DMS114 treated with DMSO at 0.1 percent for 48 hours (cell line): ENCODE measurements around the gene SLC6A6.

Experiments used
- DNase-seq: peaks from one replicate; lab custom pipeline; 2025; ENCODE audit not compliant: unreplicated experiment; lab: John Stamatoyannopoulos, UW

Gene SLC6A6

GRCh38 chr3:14518432-14518802, 116.0 kb downstream of the SLC6A6 start:
- DNase-seq: no peak

- DNase-seq: no peak
Observed at GRCh38 chr3:14518893-14519292, 116.5 kb downstream of the SLC6A6 start.

DNA sequence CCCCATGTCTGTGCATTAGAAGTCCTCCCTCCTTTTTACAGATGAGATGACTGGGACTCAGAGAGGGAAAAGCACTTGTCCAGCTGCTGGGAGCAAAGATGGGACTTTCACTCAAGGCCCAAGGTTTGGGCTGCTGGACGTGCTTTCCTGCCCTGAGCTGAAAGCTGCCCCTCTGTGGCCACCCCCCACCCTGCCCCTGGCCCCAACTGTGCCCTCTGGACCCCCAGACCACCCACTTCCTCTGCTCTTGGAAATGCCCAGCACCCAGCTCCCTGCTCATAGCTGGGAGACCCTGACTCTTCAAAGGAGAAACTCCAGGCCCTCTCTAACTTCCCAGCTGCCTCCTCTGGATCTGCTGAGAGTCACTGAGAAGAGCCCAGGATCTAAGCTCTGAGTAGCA, 117.0 kb downstream of the SLC6A6 start:
- DNase-seq: no peak

DNA sequence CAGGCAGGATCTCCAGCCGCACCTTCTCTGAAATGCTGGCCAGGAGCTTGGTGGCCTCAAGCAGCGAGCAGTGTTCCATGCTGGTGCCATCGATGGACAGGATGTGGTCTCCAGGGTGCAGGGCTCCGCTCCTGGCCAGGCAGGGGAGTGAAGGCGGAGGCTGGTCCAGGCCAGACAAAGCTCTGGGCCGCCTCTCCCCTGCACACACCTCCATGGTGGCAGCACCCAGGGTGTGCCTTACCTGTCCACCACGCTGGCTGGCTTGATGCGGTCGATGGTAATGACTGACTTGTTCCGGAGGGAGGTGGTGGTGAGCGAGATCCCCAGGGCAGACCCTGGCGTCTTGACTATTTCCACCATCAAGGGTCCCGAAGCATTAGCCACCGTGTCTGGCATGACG, 117.7 kb downstream of the SLC6A6 start:
- no peak for DNase-seq

GRCh38 chr3:14520967-14521366, 118.6 kb downstream of the SLC6A6 start:
- no peak for DNase-seq

DNA sequence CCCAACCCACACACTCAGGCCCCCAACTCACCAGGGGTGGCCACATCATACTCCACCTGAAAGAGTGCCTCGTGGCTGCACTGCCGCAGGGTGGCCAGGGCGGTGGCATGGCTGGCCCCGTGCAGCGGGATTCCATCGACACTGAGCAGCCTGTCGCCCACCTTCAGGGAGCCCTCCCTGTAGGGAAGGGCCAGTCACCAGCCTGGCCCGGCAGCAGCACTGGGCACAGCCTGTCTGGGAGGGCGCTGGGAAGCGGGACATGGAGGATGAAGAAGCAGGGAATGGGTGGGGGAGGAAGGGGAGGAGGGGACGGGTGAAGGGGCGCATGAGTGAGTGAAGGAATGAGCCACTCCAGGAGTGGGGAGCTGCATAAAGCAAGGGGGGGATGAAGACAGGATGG, 119.2 kb downstream of the SLC6A6 start:
- DNase-seq: no peak

DNA sequence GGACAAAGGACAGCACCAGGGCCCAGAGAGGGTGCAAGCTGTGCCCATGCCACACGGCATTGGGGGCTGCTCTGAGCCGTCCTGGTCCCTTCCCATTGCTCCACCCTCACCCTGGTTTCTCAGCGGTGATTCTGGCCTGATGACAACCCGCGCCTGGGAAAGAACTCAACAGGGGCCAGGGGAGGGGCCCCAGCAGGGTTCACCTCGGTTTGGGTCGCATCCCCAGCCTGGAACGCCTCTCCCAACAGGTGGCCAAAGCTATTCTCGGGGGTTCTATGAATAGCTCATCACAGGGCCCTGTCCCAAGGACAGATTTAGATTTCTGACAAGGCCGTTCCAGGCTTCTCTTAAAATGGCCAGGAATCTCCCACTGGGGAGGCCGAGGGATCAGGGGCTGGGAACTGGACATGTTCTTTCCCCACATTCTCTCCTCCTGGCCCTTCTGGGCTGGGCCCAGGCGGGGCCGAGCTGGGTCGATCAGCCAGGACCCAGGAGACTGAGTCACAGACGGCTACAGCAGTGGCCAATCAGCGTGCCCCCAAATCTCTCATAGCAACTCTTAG, 119.8 kb downstream of the SLC6A6 start:
- no peak for DNase-seq

GRCh38 chr3:14522768-14523167, 120.4 kb downstream of the SLC6A6 start:
- no peak for DNase-seq

DNA sequence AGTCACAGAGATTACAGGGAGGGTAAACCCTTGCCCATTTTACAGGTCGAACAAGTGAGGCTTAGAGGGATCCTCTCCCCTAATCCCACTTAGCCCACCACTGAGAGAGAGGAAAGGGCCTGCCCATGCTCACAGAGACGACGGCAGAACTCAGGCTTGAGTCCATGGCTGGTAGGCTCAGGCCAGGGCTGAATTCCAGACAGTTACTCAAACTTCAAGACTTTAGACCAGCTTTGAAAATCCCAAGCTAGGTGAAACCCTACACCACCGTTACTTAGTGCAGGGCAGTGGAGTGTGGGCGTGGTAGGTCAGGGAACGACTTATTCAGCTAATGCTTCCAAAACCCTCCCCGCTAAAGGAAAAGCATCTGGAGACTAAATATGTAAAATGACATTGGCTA, 121.4 kb downstream of the SLC6A6 start:
- DNase-seq: no peak

DNA sequence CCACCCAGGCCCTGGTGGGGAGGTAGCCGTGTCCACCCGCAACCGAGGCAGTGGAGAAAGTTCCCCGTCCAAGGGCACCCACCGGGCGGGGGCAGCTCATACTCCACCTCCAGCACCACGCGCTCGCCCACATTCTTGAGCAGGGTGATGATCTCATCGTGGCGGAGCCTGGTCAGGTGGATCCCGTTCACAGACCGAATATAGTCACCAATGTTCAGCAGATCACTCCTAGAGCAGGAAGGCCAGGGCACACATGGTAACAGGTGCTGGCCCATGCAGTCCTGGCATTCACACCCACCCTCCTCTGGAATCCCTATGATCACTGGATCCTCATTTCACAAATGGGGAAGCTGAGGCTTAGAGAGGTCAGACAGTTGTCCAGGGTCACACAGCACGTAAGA, 121.9 kb downstream of the SLC6A6 start:
- no peak for DNase-seq

- no peak for DNase-seq
Observed at GRCh38 chr3:14524920-14525660, 122.7 kb downstream of the SLC6A6 start.

GRCh38 chr3:14525685-14526631, 123.6 kb downstream of the SLC6A6 start:
- DNase-seq: no peak

DNA sequence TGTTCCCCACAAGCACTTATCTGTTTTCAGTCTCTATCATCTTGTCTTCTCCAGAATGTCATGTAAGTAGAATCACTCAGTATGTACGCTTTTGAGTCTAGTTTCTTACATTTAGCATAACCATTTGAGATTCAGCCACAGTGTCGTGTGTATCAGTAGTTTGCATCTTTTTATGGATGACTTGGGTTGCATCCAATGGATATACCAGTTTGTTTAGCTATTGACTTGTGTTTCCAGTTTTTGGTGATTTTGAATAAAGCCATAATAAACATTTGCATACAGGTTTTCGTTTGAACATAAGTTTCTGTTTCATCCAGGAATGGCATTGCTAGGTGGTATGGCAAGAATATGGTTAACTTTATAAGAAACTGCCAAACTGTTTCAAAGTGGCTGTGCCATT, 125.7 kb downstream of the SLC6A6 start:
- DNase-seq: no peak

- no peak for DNase-seq
Observed at GRCh38 chr3:14531856-14532395, 129.5 kb downstream of the SLC6A6 start.

GRCh38 chr3:14532691-14533456, 130.5 kb downstream of the SLC6A6 start:
- DNase-seq: no peak

DNA sequence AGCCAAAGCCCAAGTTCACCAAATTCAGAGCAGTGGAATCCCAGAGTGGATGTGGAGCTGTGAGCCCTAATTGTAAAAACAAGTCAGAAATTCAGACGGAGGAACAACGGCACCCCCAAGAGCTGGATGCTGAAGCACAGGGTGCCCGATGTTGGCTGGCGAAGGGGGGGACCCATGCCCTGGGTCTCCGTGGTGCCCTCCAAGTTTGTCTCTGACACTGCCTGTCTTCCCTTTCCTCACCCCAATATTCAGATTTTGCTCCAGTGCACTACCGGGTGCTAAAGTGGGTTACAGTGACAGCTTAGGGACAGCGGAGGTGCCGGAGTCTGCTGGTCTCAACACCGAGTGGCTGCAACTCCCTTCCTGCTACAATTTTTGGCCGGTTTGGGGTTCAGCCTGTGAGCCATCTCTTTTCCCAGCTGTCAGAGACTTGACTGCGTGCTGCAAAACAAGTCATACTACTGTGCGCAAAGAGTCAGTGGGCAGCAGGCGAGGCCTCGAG, 131.1 kb downstream of the SLC6A6 start:
- no peak for DNase-seq

DNA sequence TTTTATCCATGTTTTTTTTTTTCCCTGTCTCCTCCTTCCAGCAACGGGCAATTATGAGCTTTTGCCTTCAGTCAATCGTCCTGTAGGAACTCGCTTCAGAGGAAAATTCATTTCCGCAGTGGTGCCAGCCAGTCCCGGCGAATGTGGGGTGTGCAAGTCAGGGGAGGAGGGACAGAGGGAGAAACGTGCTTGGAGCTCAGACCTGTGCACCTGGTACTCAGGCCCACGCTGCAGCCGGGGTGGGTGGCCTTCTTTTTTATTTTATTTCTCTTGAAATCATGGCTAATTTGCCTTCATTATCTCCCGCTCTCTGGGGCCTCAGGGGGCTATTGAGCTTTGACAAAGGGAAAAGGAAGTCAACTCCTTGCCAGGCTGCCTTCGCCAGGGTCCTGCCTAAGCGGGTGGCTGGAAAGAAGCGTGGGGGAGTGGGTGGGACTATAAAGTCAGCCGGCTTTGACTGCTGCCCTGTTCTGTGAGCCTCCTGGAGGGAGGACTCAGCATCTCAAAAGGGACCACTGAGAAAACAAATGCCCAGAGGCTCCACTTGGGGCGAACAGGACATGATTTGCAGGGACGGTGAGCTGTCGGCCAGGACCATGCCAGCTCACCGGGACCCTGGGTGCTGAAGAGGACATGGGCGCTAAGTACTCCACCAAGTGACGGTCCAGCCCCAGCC, 132.2 kb downstream of the SLC6A6 start:
- DNase-seq: no peak

GRCh38 chr3:14535616-14536015, 133.2 kb downstream of the SLC6A6 start:
- no peak for DNase-seq

GRCh38 chr3:14536055-14536815, 133.8 kb downstream of the SLC6A6 start:
- DNase-seq: no peak
